NOMO-1 (cell line): Measurements from ENCODE around the gene NYAP2.

Experiments
- DNase-seq, 2 experiments: peaks; one replicate each; lab custom pipeline; 2025; ENCODE audit not compliant: unreplicated experiment in 2 of 2; lab: John Stamatoyannopoulos, UW

The NYAP2 gene

DNA sequence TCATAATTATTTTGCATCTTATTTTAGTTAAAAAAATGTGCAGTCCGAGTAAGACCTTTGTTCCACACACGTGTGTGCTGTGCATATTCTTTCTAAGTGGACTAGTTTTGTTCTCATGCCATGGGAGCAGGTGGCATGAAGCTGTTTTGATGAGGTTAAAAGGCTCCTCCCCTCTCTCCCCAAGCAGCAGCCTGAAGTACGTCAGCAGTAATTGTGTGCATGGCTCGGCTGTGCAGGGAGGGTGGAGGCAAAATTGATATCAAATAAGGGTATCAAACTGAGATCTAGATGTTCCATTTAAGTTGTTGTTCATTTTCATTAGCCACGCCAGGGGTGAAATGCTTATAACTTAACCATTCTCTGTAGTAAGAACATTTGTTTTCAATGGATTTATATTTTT, at the start of gene NYAP2:
Gene NYAP2 (plus strand): TSS at position 207 of the 400 bp plus-strand sequence. CDS start 9,171 bp downstream, outside the sequence.
- DNase-seq: no peak

DNA sequence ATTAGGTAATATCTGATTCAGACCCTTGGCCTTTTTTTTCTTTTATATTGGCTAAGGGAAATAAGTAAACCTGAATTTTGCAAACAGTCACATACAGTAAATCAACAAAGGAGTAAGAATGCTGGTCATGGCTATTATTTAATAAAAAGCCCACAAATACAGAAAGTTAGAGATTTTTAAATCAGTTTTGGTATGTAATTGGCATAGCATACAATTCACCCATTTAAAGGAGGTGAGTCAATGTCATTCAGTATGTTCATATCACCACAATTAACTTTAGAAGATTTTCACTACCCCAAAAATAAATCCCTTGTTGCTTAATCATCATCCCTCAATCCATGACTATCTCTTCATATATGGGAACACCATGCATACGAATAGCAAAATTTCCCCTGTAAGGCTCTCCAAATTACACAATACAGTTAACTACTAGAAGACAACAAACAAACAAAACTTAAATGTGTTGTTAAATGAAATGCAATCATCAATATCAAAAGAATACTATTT, 45.9 kb upstream of the NYAP2 start:
- no peak for DNase-seq

DNA sequence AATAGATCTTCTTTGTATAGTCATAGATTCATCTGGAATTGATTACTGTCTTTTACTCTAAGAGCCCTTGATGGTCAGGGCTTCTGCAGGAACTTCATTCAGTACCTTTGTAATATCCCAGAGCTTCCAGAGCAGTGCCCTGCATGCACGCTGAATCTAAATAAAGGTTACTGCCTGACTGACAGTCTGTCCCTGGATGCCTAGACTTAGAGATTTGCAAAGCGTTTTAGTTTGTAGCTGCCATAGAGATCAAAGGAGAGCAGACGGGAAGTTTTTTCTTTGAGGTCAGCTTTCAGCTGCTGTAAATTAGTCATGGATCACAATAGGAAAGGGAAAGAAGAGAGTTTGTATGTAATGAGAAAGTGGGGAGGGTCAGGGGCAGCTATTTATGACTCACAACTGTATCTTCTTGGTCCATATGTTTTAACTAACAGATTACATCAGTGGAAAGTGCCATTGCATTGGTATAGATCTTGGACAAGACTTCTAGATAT, 45.2 kb upstream of the NYAP2 start:
- no peak for DNase-seq

DNA sequence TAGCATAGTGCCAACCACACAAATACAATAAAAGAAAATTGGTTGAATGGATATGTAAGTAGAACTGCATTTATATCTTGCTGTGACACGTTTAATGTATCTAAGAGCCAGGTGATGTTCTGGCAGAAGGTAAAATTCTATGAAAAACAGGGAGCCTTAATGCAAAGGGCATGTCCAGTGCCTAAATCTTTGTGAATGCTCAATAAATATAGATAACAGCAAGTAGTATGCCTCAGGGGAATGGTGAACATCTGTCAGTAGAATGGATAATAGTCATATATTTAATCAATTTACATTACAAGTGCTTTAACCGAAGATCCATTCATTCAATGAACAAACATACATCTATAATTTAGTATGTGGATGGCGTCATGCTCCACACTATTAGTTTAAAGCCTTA, 43.7 kb upstream of the NYAP2 start:
- DNase-seq: no peak

DNA sequence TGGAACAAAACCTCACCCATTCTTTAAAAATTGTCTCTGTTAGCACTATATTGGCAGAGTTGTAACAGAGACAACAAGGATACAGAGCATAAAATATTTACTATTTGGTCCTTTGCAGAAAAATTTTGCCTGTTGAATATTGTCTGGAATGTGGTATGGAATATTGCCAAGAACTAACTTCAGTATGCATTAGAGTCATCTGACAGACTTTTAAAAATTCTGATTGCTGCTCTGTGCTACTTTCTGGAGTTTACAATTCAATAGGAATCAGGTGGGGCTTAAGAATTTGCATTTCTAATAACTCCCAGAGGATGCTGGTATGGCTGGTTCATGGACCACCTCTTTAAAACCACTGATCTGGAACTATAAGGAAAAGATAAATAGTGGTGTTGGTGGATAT, 32.8 kb upstream of the NYAP2 start:
- DNase-seq: no peak

DNA sequence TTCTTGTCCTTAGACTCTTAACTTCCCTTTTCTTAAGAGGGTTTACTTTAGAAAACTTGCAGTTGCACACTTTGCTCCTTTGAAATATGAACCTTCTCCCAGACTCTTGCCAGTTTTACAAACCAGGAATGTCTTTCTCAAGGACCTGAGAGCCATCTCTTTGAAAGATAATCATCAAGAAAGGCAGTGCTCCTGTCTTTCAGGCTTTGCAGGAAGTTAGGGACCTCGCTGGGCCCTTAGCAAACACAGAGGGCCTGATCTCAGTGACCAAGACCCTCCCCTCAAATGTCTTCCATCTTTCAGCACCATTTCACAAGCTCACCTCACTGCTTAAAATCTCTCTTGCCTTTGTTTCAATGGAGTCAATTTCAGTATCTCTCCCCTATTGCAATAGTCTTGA, 32.0 kb upstream of the NYAP2 start:
- no peak for DNase-seq

DNA sequence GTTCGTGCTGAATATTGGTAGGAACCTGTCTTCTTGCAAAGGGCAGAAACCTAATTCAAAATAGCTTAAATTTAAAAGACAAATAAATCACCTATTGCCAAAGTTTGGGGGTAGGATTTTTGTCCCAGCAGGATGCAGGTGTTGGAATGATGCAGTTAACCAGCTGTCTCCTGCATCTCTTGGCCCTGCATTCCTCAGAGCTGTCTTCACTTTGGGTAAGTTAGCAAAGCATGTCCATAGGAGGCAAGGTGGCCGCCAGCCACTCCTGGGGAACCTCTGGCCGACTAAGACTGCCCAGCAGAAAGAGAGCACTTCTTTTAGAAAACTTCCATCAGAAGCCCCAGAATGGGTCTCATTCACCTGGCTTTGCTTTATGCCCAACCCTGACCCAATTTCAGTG, 20.5 kb upstream of the NYAP2 start:
- no peak for DNase-seq

DNA sequence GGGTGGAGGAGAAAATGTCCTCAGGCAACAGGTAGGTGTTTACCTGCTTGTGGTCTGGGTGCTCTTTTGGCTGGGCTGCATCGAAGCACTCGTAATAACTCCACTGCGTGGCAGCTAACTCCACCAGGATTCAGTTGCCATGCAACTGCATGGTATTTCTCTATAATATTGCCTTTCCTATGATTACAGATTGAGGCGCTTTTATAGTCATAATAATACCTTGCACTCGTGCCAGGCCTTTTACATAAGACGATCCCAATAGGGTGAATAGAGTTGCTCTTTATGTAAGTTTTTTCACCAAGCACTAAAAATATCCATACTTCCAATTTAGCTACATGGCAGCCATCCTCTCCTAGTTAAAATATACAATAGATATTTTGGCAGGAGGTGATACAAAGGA, 19.7 kb upstream of the NYAP2 start:
- DNase-seq: no peak

DNA sequence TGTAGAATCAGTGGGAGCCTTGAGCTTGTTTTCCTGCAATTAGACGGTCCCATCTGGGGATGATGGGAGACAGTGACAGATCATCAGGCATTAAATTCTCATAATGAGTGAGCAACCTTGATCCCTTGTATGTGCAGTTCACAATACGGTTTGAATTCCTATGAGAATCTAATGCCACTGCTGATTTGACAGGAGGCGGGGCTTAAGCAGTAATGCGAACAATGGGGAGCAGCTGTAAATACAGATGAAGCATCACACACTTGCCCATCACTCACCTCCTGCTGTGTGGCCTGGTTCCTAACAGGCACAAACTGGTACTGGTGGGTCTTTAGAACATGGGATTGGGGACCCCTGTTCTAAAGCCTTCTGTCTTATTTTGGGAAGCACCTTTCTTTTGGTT, 17.9 kb upstream of the NYAP2 start:
- DNase-seq: no peak

DNA sequence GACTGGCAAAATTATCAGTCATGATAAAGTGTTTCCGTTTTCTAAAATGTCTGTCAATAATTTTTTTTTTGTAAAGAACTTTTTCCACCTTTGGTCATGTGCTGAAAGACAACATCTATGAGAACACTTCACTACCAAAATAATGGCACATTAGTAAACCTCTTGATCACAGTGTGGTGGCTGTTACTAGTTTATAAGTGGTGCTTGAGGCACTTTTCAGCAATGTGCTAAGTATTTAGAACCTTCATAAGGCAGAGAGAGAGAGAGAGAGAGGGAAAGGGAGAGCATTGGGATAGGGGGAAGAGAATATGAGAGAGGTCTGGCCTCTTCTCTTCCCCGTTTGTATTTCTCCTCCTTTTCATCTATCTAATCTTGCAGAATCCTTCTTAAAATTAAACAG, 1.1 kb upstream of the NYAP2 start:
- no peak for DNase-seq

DNA sequence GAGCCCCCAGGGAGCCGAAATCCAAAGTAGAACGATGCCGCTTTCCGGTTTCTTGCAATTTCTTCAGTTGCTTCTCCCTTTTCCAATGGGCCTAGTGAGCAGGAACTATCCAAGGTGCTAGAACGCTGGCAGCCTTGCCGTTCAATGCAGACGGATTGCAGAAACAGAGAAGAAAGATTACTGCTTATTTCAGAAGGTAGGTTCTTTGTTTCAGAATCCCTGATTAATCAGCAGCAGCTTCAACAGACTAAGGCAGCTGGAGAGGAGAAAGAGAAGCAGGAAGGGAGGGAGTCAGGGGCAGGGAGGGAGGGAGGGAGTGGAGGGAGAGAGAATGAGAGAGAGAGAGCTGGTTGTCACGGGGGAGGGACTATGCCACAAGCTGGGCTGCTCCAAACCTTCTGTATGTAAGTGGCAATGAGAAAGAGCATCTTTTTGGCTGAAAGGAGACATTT, 576 bp downstream of the NYAP2 start:
- no peak for DNase-seq

DNA sequence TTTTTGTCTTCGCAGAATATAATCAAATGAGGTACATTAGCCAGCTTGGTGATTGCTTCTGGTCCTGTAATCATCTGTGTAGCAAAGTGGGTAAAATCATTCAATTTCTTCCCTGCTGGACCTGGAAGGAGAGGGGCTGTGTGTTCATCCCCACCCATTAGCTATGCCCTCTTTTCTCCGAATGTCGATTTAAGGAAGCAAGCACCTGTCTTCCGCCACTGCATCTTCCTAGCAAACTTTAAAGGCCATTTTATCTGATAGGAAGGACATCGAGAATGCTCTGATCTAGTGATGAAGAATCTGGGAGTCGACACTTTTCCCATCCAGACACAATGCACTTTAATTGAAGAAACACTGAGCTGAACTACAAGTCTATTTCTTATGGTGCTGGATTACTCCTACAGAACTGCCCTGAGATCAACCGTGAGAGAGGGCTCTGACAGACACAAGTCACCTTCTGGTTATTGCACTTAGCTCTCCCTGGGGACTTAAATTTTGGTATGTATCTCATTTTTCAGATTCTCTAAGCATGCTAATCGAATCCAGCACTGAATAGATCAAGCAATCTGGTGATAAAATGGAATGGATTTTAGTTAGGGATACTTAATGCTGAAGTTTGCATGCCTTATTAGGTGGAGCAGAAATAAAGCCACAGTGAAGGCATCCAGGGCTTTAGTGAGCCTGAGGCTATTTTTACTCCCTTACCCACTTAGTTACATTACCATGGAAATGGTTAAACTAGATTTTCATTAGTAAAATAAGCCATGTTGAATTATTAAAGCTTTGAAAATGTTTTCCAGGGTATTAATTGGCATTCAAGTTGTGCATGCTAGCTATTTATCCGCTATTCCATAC, 1.3 kb downstream of the NYAP2 start:
- DNase-seq: no peak

DNA sequence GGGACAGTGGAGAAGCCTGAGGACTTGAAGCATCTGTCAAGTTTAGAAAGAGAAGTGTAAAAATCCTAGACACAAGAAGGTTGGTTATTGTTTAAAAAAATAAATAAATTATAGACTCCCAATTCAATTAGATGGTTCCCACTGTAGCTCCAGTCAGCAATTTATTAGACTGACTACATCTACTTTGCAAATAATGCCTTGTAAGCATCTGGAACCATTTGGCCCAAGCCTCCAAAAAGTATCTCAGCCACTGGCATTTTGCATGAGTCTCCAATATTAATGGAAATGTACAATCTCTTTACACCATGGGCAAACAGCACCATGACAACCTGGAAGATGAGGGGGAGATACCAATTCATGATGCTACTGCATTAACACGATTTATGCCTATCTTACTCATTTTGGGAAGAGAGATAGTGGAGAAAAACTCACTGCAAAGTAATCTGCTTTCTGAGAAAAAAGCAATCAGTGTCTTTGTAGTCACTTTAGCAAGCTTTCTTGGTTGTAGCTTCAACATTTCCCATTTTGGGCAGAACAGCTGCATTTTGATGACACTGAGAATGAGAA, 2.8 kb downstream of the NYAP2 start:
- no peak for DNase-seq

DNA sequence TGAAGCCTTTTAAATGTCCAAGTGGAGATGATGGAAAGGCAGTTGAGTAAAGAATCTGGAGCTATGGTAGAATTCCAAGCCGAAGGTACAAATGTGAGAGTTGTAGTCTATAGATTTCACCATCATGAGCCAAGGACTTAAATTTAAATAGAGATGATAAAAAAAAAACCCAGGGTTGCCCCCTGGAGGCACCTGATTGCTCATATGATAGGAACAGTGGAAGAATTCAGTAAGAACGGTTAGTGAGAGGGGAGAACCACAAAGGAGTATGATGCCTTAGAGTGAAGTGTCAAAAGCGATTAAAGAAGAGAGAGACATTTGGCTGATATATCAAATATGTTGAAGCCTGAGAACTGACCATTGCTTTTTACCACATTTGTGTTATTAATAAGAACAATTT, 11.9 kb downstream of the NYAP2 start:
- DNase-seq: no peak

DNA sequence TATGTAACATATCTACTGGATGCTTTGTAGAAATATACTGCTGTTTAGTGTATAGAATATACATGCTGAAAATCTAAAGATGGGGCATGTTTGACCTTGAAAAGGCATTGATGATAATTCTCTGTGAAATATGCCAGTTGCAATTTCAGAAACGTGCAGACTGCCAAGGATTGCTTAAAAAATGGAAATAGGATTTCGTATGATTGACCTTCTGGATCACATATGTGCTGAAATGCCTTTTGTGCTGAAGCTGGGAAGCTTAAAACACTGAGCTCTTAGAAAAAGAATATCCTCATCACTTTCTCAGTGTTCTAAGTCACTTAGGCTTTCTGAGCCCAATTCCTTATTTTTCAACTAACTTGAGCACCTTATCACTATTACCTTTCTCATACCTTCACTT, 14.3 kb downstream of the NYAP2 start:
- DNase-seq: no peak

DNA sequence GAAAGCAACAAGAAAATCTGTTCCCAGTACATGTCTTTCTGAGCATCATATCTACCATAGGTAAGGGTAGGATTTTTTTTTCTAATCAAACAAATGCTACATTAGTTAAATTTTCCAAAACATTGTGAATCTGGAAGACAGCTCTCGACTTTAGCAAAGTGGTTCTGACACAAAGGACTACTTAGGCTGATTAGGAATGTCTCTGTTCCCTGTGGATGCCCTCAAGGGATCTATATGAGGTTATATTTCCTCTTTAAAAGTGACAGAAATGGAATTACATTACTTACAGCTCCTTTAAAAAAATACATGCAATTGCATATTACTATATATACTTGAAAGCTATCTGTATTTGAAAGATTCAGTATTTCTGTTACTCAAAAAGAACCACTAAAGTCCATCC, 15.4 kb downstream of the NYAP2 start:
- no peak for DNase-seq

DNA sequence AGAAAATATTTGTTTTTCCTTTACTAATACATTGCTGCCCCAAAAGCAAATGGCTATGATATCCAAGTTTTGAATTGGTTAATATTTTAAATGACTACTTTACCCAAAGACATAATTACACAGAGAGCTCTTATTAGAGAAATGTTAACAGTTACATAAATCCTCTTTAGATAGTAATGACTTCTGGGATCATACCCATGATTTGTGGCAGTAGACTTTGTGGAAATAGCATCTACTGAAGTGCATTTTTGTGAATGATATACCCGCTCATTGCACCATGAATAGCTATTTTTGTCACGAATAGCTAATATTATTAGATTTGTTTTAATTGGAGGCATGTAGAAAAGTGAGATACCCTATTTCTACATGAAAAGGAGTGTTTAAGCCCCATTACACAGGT, 15.8 kb downstream of the NYAP2 start:
- no peak for DNase-seq

DNA sequence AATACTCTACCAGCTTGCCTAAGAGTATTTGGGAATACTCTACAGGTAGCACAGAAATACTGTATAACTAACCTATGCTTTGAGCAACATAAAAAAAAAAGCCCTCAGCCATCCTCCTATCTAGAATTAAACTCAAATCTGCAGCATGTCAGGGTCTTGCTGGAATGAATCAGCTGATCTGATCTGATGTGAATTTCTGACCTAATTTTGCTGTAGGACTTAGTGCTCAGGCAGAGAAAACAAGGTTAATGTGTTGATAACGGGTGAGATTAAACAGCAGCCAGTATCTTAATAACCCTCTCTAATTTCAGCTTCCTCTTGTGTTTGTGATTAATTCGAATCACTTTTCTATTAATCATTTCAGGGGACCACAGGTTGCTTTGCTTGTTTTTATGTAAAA, 16.3 kb downstream of the NYAP2 start:
- no peak for DNase-seq

DNA sequence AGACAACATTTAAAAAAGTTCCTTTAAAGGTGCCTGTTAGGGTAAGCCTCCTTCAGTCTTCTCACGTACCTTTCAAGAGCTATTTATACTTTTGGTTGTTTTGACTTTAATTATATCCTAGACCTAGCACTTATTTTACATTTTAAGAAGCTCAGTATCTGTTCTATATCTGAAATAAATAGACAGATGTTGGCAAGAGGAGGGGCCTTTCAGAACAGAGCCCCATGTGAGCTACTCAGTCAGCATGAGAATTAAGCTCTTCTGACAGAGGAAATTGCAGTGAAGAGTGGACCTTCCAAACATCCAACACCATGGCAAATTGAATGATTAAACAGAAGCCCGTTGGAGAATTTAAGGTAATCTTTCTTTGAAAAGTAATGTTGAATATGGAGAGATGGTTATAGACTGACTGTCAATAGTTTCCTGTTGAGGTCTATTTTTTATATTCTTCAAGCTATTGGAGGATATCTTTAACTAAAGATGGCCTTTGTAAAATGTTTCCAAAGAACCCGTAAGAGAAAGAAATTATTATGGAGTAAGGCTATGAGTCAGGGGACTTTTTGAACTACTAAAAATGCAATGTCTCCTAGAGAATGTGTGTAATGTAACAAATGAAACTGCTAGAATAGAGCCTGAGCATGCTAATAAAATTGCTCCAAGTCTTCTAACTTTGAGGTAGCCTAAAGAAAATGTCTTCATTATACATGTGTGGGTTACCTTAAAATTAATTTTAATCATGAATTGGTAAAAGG, 17.3 kb downstream of the NYAP2 start:
- no peak for DNase-seq

DNA sequence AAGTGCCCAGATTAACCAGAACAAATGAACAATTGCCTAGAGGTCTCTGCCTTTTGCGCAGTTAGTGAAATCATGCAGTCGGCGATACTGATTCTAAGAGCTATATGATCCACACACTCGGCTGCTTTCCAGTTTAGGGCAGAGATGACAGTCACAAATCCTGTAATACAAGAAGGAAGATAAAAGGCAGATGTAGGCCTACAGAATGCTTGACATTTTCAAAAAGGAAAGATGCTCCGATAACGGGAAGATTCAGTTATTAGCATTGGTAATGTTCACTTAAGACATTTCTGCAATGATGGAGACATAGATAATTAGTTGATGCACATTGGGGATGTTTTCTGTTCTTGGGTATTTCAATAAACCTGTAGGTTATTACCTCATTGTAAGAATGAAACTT, 19.5 kb downstream of the NYAP2 start:
- DNase-seq: no peak

DNA sequence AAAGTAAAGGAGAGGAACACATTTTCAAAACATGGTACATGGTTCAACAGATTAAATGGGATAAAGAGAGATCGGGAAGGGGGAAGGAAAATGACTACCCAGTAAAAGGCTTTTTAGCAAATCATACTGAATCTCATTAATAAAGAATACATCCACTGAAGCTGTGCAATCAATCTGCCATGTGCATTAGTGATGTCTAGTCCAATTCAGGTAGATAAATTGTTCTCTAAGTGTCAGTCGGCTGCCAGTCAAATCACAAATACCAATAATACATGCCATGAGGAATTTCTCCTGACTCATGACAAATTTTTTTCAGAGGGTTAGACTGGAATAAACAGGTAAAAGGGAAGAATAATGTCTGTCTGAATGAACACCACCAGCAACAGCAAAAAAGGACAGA, 22.6 kb downstream of the NYAP2 start:
- no peak for DNase-seq
